Measurements from ENCODE around the gene PDIA5.

Gene PDIA5

DNA sequence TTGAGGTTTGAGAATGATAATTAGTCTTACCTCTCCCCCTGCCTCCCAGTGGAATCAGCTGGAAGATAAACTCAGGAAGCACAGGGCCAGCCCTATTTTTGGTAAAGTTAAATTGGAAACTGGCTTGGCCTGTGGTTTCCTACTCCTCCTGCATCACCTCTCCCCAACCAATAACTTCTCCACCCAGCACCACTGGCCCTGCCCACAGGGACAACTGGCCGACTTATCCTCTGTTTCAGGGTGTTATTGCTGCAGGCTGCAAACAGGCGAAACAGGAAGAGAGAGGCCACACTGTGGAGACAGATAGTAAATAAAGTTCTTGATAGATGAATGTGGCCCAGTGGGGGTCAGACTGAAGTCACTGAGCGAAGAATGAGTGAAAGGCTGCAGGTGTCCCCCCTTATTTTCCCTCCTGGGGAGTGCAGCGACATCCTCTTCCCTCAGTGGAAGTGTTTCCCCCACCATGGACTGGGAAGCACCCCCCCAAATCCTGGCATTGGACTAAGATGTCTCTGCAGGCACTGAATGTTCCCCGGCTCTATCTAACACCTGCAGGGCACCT, 47.1 kb downstream of the PDIA5 start:
- H3K9me2 ChIP-seq (replicated peaks; ENCODE audit: insufficient read depth, low read length) = no peaks in the 10 kb centered on the region
- H3K36me3 ChIP-seq (replicated peaks; ENCODE audit: insufficient read depth, low read length) = no peaks in the 10 kb centered on the region; the same call in 1 of the 2 replicates
- TF ChIP-seq EZH2phosphoT487 (IDR thresholded peaks at IDR 0.05; ENCODE audit: low read length) = no peak
- TF ChIP-seq, protein P1, sequence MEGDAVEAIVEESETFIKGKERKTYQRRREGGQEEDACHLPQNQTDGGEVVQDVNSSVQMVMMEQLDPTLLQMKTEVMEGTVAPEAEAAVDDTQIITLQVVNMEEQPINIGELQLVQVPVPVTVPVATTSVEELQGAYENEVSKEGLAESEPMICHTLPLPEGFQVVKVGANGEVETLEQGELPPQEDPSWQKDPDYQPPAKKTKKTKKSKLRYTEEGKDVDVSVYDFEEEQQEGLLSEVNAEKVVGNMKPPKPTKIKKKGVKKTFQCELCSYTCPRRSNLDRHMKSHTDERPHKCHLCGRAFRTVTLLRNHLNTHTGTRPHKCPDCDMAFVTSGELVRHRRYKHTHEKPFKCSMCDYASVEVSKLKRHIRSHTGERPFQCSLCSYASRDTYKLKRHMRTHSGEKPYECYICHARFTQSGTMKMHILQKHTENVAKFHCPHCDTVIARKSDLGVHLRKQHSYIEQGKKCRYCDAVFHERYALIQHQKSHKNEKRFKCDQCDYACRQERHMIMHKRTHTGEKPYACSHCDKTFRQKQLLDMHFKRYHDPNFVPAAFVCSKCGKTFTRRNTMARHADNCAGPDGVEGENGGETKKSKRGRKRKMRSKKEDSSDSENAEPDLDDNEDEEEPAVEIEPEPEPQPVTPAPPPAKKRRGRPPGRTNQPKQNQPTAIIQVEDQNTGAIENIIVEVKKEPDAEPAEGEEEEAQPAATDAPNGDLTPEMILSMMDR (IDR thresholded peaks at IDR 0.05; ENCODE audit: low read length) = no peak
- no peak for TF ChIP-seq EZH2 (optimal IDR thresholded peaks at IDR 0.05; ENCODE audit: low read depth, low read length)
- no peaks in the 10 kb centered on the region for H4K20me1 ChIP-seq (ENCODE audit: insufficient read depth, low read length)
- no peaks in the 10 kb centered on the region for H3K9me3 ChIP-seq (replicated peaks; ENCODE audit: insufficient read depth, low read length)
- H3F3A ChIP-seq (ENCODE audit: insufficient read depth, low read length) = no peaks in the 10 kb centered on the region
- H3K9ac ChIP-seq (ENCODE audit: low read length) = no peak overlapping the region
- H3K79me2 ChIP-seq (ENCODE audit: low read length) = no peaks in the 10 kb centered on the region
- H3K27ac ChIP-seq (ENCODE audit: low read length) = no peak overlapping the region
- no peak overlapping the region for H3K4me3 ChIP-seq (ENCODE audit: low read length)
- no peaks in the 10 kb centered on the region for H3K27me3 ChIP-seq (replicated peaks; ENCODE audit: insufficient read depth, low read length)
- DNase-seq = no peak
- 0 out of 2 replicates have a peak, but pooled peaks cover 3% of the 10 kb centered on the region for H3K4me1 ChIP-seq (ENCODE audit: low read length)
- H3K4me2 ChIP-seq (ENCODE audit: low read depth, low read length) = no peak overlapping the region
- H2AFZ ChIP-seq (ENCODE audit: low read length) = no peak overlapping the region

DNA sequence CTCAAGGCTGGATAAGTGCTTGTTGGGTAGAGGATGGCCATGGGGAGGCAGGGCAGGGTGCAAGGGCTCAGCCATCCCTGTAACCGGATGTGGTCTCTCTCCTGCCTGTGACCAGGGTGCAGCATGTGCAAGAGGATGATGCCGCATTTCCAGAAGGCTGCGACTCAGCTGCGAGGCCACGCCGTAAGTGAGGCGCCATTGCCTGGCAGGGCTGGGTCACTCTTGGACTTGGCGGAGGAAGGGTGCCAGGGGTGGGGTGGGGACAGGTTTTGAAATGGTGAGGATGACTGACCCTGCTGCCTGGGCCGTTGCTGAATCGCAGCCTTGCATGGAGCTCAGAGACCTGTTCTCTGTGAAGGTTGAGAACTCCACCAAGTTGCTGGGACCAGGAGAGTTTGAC, 49.3 kb downstream of the PDIA5 start:
- H3K36me3 ChIP-seq (replicated peaks; ENCODE audit: insufficient read depth, low read length) = peaks cover 2% of the 10 kb centered on the region; the same call in 1 of the 2 replicates

DNA sequence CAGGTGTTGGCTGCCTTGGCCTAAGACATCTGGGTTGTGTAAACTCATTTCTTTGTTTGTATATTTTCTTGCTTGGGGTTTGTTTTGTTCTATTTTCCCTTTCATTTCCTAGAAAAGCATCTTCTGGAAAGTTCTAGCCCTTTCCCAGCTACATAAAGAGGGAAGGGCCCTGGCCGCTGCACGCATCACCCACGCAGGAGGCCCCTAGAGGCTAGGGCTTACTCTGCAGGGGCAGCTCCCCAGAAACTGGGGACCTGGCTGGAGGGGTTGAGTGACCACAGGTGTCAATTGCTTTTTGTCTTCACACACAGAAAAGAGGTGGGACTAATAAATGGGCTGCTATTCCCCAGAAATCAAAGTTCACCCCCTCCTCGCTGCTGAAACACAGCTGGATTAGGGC, 52.6 kb downstream of the PDIA5 start:
- Histone ChIP-seq H3K36me3 (replicated peaks; ENCODE audit: insufficient read depth, low read length) (peaks cover 3% of the 10 kb centered on the region; the same call in 1 of the 2 replicates), H3K4me1 (ENCODE audit: low read length) (no peaks in the 10 kb centered on the region), H2AFZ (ENCODE audit: low read length) (no peak overlapping the region), H3F3A (ENCODE audit: insufficient read depth, low read length) (no peaks in the 10 kb centered on the region), H3K4me2 (ENCODE audit: low read depth, low read length) (no peak overlapping the region), H3K79me2 (ENCODE audit: low read length) (no peaks in the 10 kb centered on the region), H3K27me3 (replicated peaks; ENCODE audit: insufficient read depth, low read length) (no peaks in the 10 kb centered on the region), H3K9me2 (replicated peaks; ENCODE audit: insufficient read depth, low read length) (no peaks in the 10 kb centered on the region), H3K9ac (ENCODE audit: low read length) (no peak overlapping the region), H4K20me1 (ENCODE audit: insufficient read depth, low read length) (no peaks in the 10 kb centered on the region), H3K27ac (ENCODE audit: low read length) (no peak overlapping the region), H3K9me3 (replicated peaks; ENCODE audit: insufficient read depth, low read length) (no peaks in the 10 kb centered on the region), H3K4me3 (ENCODE audit: low read length) (no peak overlapping the region)
- no peak for DNase-seq
- TF ChIP-seq, protein P1 (IDR thresholded peaks at IDR 0.05; ENCODE audit: low read length) = no peak
- no peak for TF ChIP-seq EZH2phosphoT487 (IDR thresholded peaks at IDR 0.05; ENCODE audit: low read length)
- TF ChIP-seq EZH2 (optimal IDR thresholded peaks at IDR 0.05; ENCODE audit: low read depth, low read length) = no peak

More for the DNA sequence above, 49.3 kb downstream of the PDIA5 start:
- H3K4me3 ChIP-seq (ENCODE audit: low read length) = no peak overlapping the region
- no peaks in the 10 kb centered on the region for H3F3A ChIP-seq (ENCODE audit: insufficient read depth, low read length)
- H3K9me2 ChIP-seq (replicated peaks; ENCODE audit: insufficient read depth, low read length) = no peaks in the 10 kb centered on the region
- H4K20me1 ChIP-seq (ENCODE audit: insufficient read depth, low read length) = no peaks in the 10 kb centered on the region
- H3K4me1 ChIP-seq (ENCODE audit: low read length) = 0 out of 2 replicates have a peak, but pooled peaks cover 3% of the 10 kb centered on the region
- no peak overlapping the region for H3K27ac ChIP-seq (ENCODE audit: low read length)
- H3K27me3 ChIP-seq (replicated peaks; ENCODE audit: insufficient read depth, low read length) = no peaks in the 10 kb centered on the region
- H3K4me2 ChIP-seq (ENCODE audit: low read depth, low read length) = no peak overlapping the region
- H3K9ac ChIP-seq (ENCODE audit: low read length) = no peak overlapping the region
- TF ChIP-seq, protein P1 (IDR thresholded peaks at IDR 0.05; ENCODE audit: low read length) = no peak
- TF ChIP-seq EZH2 (optimal IDR thresholded peaks at IDR 0.05; ENCODE audit: low read depth, low read length) (no peak), EZH2phosphoT487 (IDR thresholded peaks at IDR 0.05; ENCODE audit: low read length) (no peak)
- DNase-seq = no peak
- H3K9me3 ChIP-seq (replicated peaks; ENCODE audit: insufficient read depth, low read length) = no peaks in the 10 kb centered on the region
- no peaks in the 10 kb centered on the region for H3K79me2 ChIP-seq (ENCODE audit: low read length)
- no peak overlapping the region for H2AFZ ChIP-seq (ENCODE audit: low read length)

All from MM.1S (cell line).